ENCODE measurements around the gene DENND2A. TPM values are rescaled to one million over a fixed set of nuclear protein-coding genes. Genes with fewer than 3 reads are reported as not detected.
"Not testable (repeated sequence)": the region's sequence is repeated elsewhere in the genome, so short reads cannot be mapped to it uniquely, and the experiment has no call there.

DENND2A gene
- total and polyA plus RNA-seq, 9 donors, result 23.9 to 72.2 (median 48.3) TPM

DNA sequence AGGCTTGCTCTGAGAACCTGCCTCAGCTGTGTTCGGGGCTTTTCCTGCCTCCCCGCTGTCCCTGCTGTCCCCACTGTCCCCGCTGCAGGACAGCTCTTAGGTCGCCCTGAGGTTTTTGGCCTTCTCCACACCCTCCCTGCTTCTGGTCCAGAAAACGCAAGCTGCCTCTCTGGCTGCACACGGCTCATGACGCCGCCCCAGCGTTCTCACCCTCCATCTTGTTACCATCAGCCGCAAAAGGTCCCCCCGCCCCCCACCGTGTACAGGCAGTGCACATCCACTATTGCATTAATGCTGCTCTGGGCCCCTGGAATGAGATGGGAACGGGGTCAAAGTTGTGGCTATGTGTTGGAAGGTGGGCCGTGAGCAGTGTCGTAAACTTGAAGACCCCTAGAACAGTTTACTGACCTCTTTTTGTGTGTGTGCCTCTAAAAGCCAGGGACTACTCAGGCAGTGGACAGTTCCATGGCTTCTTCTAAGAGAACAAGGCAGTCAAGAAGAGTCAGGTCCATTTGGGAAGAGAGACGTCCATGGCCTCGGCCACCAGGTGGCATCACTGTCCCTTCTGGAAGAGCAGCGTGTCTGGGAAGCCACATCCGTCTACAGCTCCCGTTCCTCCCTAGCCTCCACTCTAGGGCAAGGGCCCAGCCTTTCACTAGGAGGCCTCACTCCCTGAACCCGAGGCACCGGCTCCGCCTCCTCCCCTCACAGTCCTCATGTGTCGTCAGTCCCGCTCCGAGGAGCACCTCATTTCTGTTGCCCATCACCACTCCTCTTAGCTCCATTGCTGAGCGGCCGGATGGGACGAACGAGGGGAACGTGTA is 122.9 kb downstream of the DENND2A start:
- Histone ChIP-seq H3K4me1 (ENCODE audit: control insufficient read depth, insufficient read depth, low read length) (peaks cover 15% of the 10 kb centered on the region), H3K36me3 (ENCODE audit: control insufficient read depth, insufficient read depth, low read length) (peaks cover 41% of the 10 kb centered on the region), H3K4me3 (ENCODE audit: low read length) (no peak overlapping the region), H3K27me3 (ENCODE audit: control insufficient read depth, insufficient read depth, low read length) (no peaks in the 10 kb centered on the region), H3K9me3 (replicated peaks; ENCODE audit: control insufficient read depth, low read depth, low read length) (no peaks in the 10 kb centered on the region), H3K27ac (ENCODE audit: low read length) (peak overlapping the region; percentile 23)
- WGBS (ENCODE audit: insufficient coverage), result 60% methylated on average over 24 of the region's 31 CpGs
- peak; percentile 95 for DNase-seq

- Histone ChIP-seq H3K36me3 (ENCODE audit: control insufficient read depth, insufficient read depth, low read length) (peaks cover 12% of the 10 kb centered on the region), H3K27ac (ENCODE audit: low read length) (no peak overlapping the region), H3K9me3 (replicated peaks; ENCODE audit: control insufficient read depth, low read depth, low read length) (no peaks in the 10 kb centered on the region), H3K4me1 (ENCODE audit: control insufficient read depth, insufficient read depth, low read length) (peaks cover 7% of the 10 kb centered on the region), H3K4me3 (ENCODE audit: low read length) (no peak overlapping the region), H3K27me3 (ENCODE audit: control insufficient read depth, insufficient read depth, low read length) (no peaks in the 10 kb centered on the region)
- peak; percentile 39 for DNase-seq
- whole genome bisulfite sequencing (ENCODE audit: insufficient coverage), result 19% methylated on average over 7 of the region's 9 CpGs
Observed at GRCh38 chr7:140512317-140513000, 128.2 kb downstream of the DENND2A start.

DNA sequence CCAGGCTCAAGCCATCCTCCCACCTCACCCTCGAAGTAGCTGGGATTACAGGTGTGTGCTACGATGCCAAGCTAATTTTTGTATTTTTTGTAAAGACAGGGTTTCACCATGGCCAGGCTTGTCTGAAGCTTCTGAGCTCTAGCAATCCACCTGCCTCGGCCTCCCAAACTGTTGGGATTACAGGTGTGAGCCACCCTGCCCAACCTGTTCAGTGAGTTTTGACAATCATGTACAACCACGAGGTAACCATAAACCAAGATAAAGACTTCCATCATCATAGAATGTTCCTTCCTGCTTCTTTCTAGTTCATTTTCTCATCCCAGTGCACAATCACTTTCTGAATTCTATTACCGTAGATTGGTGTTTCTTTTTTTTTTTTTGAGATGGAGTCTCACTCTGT is 130.8 kb downstream of the DENND2A start:
- Histone ChIP-seq H3K4me1 (ENCODE audit: control insufficient read depth, insufficient read depth, low read length) (peaks cover 20% of the 10 kb centered on the region), H3K27me3 (ENCODE audit: control insufficient read depth, insufficient read depth, low read length) (no peaks in the 10 kb centered on the region), H3K4me3 (ENCODE audit: low read length) (no peak overlapping the region), H3K36me3 (ENCODE audit: control insufficient read depth, insufficient read depth, low read length) (no peaks in the 10 kb centered on the region), H3K27ac (ENCODE audit: low read length) (no peak overlapping the region), H3K9me3 (replicated peaks; ENCODE audit: control insufficient read depth, low read depth, low read length) (no peaks in the 10 kb centered on the region)
- WGBS (ENCODE audit: insufficient coverage), result 80% methylated on average over 2 of the region's 5 CpGs
- no peak for DNase-seq

DNA sequence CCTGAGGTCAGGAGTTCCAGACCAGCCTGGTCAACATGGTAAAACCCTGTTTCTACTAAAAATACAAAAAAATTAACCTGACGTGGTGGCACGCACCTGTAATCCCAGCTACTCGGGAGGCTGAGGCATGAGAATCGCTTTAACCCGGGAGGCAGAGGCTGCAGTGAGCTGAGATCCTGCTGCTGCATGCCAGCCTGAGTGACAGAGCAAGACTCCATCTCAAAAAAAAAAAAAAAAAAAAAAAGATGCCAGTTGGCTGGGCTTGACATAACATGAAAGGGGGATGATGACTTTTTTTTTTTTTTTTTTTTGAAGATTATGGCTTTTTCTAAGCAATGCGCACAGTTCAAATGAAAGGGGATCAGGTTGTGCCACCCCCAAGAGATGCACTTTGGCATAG is 133.1 kb downstream of the DENND2A start:
- 89% methylated on average over 5 of the region's 6 CpGs for WGBS (ENCODE audit: insufficient coverage)
- DNase-seq; H3K4me3 ChIP-seq (ENCODE audit: low read length); H3K9me3 ChIP-seq (replicated peaks; ENCODE audit: control insufficient read depth, low read depth, low read length); H3K27me3 ChIP-seq (ENCODE audit: control insufficient read depth, insufficient read depth, low read length); H3K36me3 ChIP-seq (ENCODE audit: control insufficient read depth, insufficient read depth, low read length): not testable (repeated sequence)
- peak overlapping the region; percentile 81 for H3K27ac ChIP-seq (ENCODE audit: low read length)
- H3K4me1 ChIP-seq (ENCODE audit: control insufficient read depth, insufficient read depth, low read length), result peaks cover 19% of the 10 kb centered on the region

- H3K9me3 ChIP-seq (replicated peaks; ENCODE audit: control insufficient read depth, low read depth, low read length), result no peaks in the 10 kb centered on the region
- H3K36me3 ChIP-seq (ENCODE audit: control insufficient read depth, insufficient read depth, low read length), result no peaks in the 10 kb centered on the region
- H3K4me1 ChIP-seq (ENCODE audit: control insufficient read depth, insufficient read depth, low read length), result peaks cover 16% of the 10 kb centered on the region
- WGBS (ENCODE audit: insufficient coverage), result 5% methylated on average over 2 of the region's 5 CpGs
- peak; percentile 79 for DNase-seq
- H3K27ac ChIP-seq (ENCODE audit: low read length), result peak overlapping the region; percentile 81
- H3K4me3 ChIP-seq (ENCODE audit: low read length), result no peak overlapping the region
- H3K27me3 ChIP-seq (ENCODE audit: control insufficient read depth, insufficient read depth, low read length), result no peaks in the 10 kb centered on the region
Observed at GRCh38 chr7:140506788-140507464, 133.7 kb downstream of the DENND2A start.

GRCh38 chr7:140501966-140502365 is 138.6 kb downstream of the DENND2A start:
- peak; percentile 47 for DNase-seq
- WGBS (ENCODE audit: insufficient coverage), result 80% methylated on average over 5 of the region's 5 CpGs

DNA sequence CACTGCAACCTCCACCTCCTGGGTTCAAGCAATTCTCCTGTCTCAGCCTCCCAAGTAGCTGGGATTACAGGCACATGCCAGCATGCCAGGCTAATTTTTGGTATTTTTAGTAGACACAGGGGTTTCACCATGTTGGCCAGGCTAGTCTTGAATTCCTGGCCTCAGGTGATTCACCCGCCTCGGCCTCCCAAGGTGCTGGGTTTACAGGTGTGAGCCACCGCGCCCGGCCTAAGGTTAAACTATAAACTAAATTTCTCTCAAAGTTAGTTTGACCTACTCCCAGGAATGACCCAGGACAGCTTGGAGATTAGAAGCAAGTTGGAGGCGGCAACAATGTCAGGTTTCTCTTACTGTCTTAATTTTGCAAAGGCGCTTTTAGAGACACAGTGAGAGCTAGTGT is 142.8 kb downstream of the DENND2A start:
- not testable (repeated sequence) for H3K27me3 ChIP-seq (ENCODE audit: control insufficient read depth, insufficient read depth, low read length); H3K9me3 ChIP-seq (replicated peaks; ENCODE audit: control insufficient read depth, low read depth, low read length); H3K27ac ChIP-seq (ENCODE audit: low read length); H3K36me3 ChIP-seq (ENCODE audit: control insufficient read depth, insufficient read depth, low read length); H3K4me3 ChIP-seq (ENCODE audit: low read length); H3K4me1 ChIP-seq (ENCODE audit: control insufficient read depth, insufficient read depth, low read length); DNase-seq
- WGBS (ENCODE audit: insufficient coverage), result 89% methylated on average over 3 of the region's 7 CpGs

More at GRCh38 chr7:140501966-140502365, 138.6 kb downstream of the DENND2A start:
- Histone ChIP-seq H3K27ac (ENCODE audit: low read length) (no peak overlapping the region), H3K9me3 (replicated peaks; ENCODE audit: control insufficient read depth, low read depth, low read length) (no peaks in the 10 kb centered on the region), H3K4me3 (ENCODE audit: low read length) (no peak overlapping the region), H3K27me3 (ENCODE audit: control insufficient read depth, insufficient read depth, low read length) (no peaks in the 10 kb centered on the region), H3K4me1 (ENCODE audit: control insufficient read depth, insufficient read depth, low read length) (peaks cover 10% of the 10 kb centered on the region), H3K36me3 (ENCODE audit: control insufficient read depth, insufficient read depth, low read length) (no peaks in the 10 kb centered on the region)

- Histone ChIP-seq H3K4me1 (ENCODE audit: control insufficient read depth, insufficient read depth, low read length) (no peaks in the 10 kb centered on the region), H3K36me3 (ENCODE audit: control insufficient read depth, insufficient read depth, low read length) (no peaks in the 10 kb centered on the region), H3K9me3 (replicated peaks; ENCODE audit: control insufficient read depth, low read depth, low read length) (no peaks in the 10 kb centered on the region), H3K27ac (ENCODE audit: low read length) (no peak overlapping the region), H3K27me3 (ENCODE audit: control insufficient read depth, insufficient read depth, low read length) (no peaks in the 10 kb centered on the region), H3K4me3 (ENCODE audit: low read length) (no peak overlapping the region)
- DNase-seq, result no peak
- WGBS (ENCODE audit: insufficient coverage), result no CpG with 5 or more reads among the region's 5 CpGs
Observed at GRCh38 chr7:140497241-140497769, 143.3 kb downstream of the DENND2A start.

DNA sequence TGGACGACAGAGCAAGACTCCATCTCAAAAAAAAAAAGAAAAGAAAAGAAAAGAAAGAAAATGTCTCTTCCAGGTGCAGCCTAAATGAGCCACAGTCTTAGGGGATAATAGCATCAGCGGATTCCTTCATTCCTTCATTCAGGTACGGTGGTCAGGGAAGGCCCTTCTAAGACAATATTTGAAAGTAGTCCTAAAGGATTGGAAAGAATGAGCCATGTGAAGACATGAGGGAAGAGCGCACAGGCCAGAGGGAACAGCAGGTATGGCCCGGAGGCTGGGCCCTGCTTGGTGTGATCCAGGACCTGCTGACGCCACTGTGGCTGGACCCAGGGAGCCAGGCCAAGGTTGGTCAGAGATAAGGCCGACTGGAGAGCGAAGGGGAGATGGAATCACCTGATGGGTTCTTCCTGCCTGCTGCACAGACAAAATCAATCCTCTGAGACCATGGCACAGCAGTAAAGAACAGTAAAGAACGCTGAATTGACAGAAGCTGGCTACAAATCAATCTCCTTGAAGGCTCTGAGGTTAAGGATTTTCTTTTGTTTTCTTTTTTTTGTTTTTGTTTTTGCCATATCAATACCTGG is 145.0 kb downstream of the DENND2A start:
- H3K4me1 ChIP-seq (ENCODE audit: control insufficient read depth, insufficient read depth, low read length), result no peaks in the 10 kb centered on the region
- H3K4me3 ChIP-seq (ENCODE audit: low read length), result no peak overlapping the region
- no peak overlapping the region for H3K27ac ChIP-seq (ENCODE audit: low read length)
- DNase-seq, result no peak
- H3K9me3 ChIP-seq (replicated peaks; ENCODE audit: control insufficient read depth, low read depth, low read length), result no peaks in the 10 kb centered on the region
- 98% methylated on average over 5 of the region's 9 CpGs for WGBS (ENCODE audit: insufficient coverage)
- H3K27me3 ChIP-seq (ENCODE audit: control insufficient read depth, insufficient read depth, low read length), result no peaks in the 10 kb centered on the region
- H3K36me3 ChIP-seq (ENCODE audit: control insufficient read depth, insufficient read depth, low read length), result no peaks in the 10 kb centered on the region
